HepG2 (cell line): ENCODE measurements around the gene PAK6. TPM values are rescaled to one million over a fixed set of nuclear protein-coding genes. Genes with fewer than 3 reads are reported as not detected.
A peak's percentile ranks its signal among the peaks of the same experiment; 100 is the strongest.

Source experiments
- ATM ChIP-seq: fragments of 450-650 bp; IDR thresholded peaks from 2 replicates; pipeline ENCODE4 v1.7.1; 2017; ENCODE audit warnings: mild to moderate bottlenecking, borderline replicate concordance
- BRF2 ChIP-seq: sonication (generic); formaldehyde crosslinking; IDR thresholded peaks from 2 replicates; pipeline ENCODE4 v1.8.1; 2022; ENCODE audit warnings: mild to moderate bottlenecking, missing genetic modification reagents
- GATA4 ChIP-seq: sonication (generic); IDR thresholded peaks from 2 replicates; pipeline ENCODE4 v1.6.1; 2016; ENCODE audit warnings: antibody characterized with exemption, low read depth, borderline replicate concordance
- MBD4 ChIP-seq: IDR thresholded peaks from 2 replicates; pipeline ENCODE4 v1.6.1; 2012; ENCODE audit warnings: low read length, inconsistent platforms, borderline replicate concordance
- NR2F1 ChIP-seq, 2 experiments: fragments of 450-650 bp in 1 of 2; formaldehyde crosslinking in 1 of 2; IDR thresholded peaks; 2 replicates each; pipeline versions ENCODE4 v1.5.0 to v1.6.1; 2016 to 2020; ENCODE audit warnings: mild to moderate bottlenecking in 1 of 2, missing compliant biosample characterization in 1 of 2, missing genetic modification reagents in 1 of 2, moderate library complexity in 1 of 2
- PBX2 ChIP-seq: IDR thresholded peaks from 2 replicates; pipeline ENCODE4 v1.6.1; 2016; ENCODE audit warnings: control low read depth
- POLR2AphosphoS2 ChIP-seq: IDR thresholded peaks from 2 replicates; pipeline ENCODE4 v1.6.1; 2011; ENCODE audit warnings: low read depth, low read length, improper control_type of control experiment
- ZBTB37 ChIP-seq: sonication (generic); formaldehyde crosslinking; IDR thresholded peaks from 2 replicates; pipeline ENCODE4 v1.4.0; 2020; ENCODE audit warnings: mild to moderate bottlenecking, missing genetic modification reagents
- ZMYM3 ChIP-seq: sonication (generic); formaldehyde crosslinking; IDR thresholded peaks from 2 replicates; pipeline ENCODE4 v1.5.1; 2020; ENCODE audit warnings: mild to moderate bottlenecking, missing genetic modification reagents
- ZNF280D ChIP-seq: sonication (generic); formaldehyde crosslinking; IDR thresholded peaks from 2 replicates; pipeline ENCODE4 v1.5.1; 2020; ENCODE audit warnings: mild to moderate bottlenecking, missing genetic modification reagents
- ZNF556 ChIP-seq: sonication (generic); formaldehyde crosslinking; IDR thresholded peaks from 2 replicates; pipeline ENCODE4 v1.4.0; 2020; ENCODE audit warnings: mild to moderate bottlenecking, missing genetic modification reagents, borderline replicate concordance
- ZNF558 ChIP-seq: sonication (generic); formaldehyde crosslinking; IDR thresholded peaks from 2 replicates; pipeline ENCODE4 v1.9.0; 2022; ENCODE audit warnings: mild to moderate bottlenecking, missing genetic modification reagents, borderline replicate concordance
- ZNF790 ChIP-seq: sonication (generic); formaldehyde crosslinking; IDR thresholded peaks from 2 replicates; pipeline ENCODE4 v1.8.0; 2022; ENCODE audit warnings: missing genetic modification reagents, mild to moderate bottlenecking, borderline replicate concordance
- polyA plus RNA-seq, 8 experiments: library from polyadenylated mRNA; depleted of rRNA in 3 of 8; stranded (reverse) in 7 of 8; unstranded in 1 of 8; fragments of >200 nt; fragmentation: Illumina TruSeq in 4 of 8; extraction: Trizol in 4 of 8; gene quantifications; 2 replicates each; pipeline versions ENCODE4 v1.2.1 to v1.2.3, GENCODE V29; 2011 to 2016; ENCODE audit warnings: low read depth in 4 of 8, missing spikeins in 1 of 8, mixed read lengths in 1 of 8; ENCODE audit not compliant: insufficient read depth in 1 of 8
- total RNA-seq, 5 experiments: library from RNA; depleted of rRNA; stranded (reverse); fragments of >200 nt; fragmentation: Illumina TruSeq; extraction: Trizol; gene quantifications; 2 replicates each; pipeline ENCODE4 v1.2.3, GENCODE V29; 2016; ENCODE audit warnings: low read depth in 1 of 5
- TF ChIP-seq, protein P1 (sequence below): sonication (generic); formaldehyde crosslinking; IDR thresholded peaks from 2 replicates; pipeline ENCODE4 v1.4.0; 2020; ENCODE audit warnings: missing genetic modification reagents
- TF ChIP-seq, protein P2 (sequence below): sonication (generic); formaldehyde crosslinking; IDR thresholded peaks from 2 replicates; pipeline ENCODE4 v1.5.0; 2020; ENCODE audit warnings: mild to moderate bottlenecking, low read depth, missing genetic modification reagents, borderline replicate concordance
- TF ChIP-seq, protein P3 (sequence below): sonication (generic); formaldehyde crosslinking; conservative IDR thresholded peaks from 2 replicates; pipeline ENCODE4 v1.4.0; 2020; ENCODE audit warnings: missing genetic modification reagents

The PAK6 gene
- total and polyA plus RNA-seq, 2 of the 13 experiments (the other 11 are each of a cell fraction or from before 2014, with no cell fraction given), result 0.07 TPM; not detected in 1

GRCh38 chr15:40279437-40280141, 40.7 kb downstream of the PAK6 start (continued):
- TF ChIP-seq ZNF790 (CRISPR knock-in tag) (no peak), PBX2 (CRISPR knock-in tag) (no peak), ZNF556 (CRISPR knock-in tag) (0 out of 2 replicates have a peak, but pooled peaks have one; percentile 37), ZBTB37 (CRISPR knock-in tag) (no peak), BRF2 (CRISPR knock-in tag) (no peak), ZNF280D (CRISPR knock-in tag) (no peak), NR2F1 (CRISPR knock-in tag; IDR thresholded peaks at IDR 0.05) (no peak), MBD4 (no peak), GATA4 (no peak), ZMYM3 (CRISPR knock-in tag) (no peak), ATM (no peak), POLR2AphosphoS2 (no peak), ZNF558 (CRISPR knock-in tag) (no peak)
- TF ChIP-seq, protein P1, sequence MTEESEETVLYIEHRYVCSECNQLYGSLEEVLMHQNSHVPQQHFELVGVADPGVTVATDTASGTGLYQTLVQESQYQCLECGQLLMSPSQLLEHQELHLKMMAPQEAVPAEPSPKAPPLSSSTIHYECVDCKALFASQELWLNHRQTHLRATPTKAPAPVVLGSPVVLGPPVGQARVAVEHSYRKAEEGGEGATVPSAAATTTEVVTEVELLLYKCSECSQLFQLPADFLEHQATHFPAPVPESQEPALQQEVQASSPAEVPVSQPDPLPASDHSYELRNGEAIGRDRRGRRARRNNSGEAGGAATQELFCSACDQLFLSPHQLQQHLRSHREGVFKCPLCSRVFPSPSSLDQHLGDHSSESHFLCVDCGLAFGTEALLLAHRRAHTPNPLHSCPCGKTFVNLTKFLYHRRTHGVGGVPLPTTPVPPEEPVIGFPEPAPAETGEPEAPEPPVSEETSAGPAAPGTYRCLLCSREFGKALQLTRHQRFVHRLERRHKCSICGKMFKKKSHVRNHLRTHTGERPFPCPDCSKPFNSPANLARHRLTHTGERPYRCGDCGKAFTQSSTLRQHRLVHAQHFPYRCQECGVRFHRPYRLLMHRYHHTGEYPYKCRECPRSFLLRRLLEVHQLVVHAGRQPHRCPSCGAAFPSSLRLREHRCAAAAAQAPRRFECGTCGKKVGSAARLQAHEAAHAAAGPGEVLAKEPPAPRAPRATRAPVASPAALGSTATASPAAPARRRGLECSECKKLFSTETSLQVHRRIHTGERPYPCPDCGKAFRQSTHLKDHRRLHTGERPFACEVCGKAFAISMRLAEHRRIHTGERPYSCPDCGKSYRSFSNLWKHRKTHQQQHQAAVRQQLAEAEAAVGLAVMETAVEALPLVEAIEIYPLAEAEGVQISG (CRISPR knock-in tag), result no peak
- TF ChIP-seq, protein P2, sequence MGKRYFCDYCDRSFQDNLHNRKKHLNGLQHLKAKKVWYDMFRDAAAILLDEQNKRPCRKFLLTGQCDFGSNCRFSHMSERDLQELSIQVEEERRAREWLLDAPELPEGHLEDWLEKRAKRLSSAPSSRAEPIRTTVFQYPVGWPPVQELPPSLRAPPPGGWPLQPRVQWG (CRISPR knock-in tag), result no peak
- TF ChIP-seq, protein P3, sequence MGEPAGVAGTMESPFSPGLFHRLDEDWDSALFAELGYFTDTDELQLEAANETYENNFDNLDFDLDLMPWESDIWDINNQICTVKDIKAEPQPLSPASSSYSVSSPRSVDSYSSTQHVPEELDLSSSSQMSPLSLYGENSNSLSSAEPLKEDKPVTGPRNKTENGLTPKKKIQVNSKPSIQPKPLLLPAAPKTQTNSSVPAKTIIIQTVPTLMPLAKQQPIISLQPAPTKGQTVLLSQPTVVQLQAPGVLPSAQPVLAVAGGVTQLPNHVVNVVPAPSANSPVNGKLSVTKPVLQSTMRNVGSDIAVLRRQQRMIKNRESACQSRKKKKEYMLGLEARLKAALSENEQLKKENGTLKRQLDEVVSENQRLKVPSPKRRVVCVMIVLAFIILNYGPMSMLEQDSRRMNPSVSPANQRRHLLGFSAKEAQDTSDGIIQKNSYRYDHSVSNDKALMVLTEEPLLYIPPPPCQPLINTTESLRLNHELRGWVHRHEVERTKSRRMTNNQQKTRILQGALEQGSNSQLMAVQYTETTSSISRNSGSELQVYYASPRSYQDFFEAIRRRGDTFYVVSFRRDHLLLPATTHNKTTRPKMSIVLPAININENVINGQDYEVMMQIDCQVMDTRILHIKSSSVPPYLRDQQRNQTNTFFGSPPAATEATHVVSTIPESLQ, result no peak
